Measurements from ENCODE around the gene DYNLT1.

- TF ChIP-seq BHLHE40 (IDR thresholded peaks at IDR 0.05; ENCODE audit: borderline replicate concordance) (no peak), FOXK2 (IDR thresholded peaks at IDR 0.05) (no peak), FOXM1 (IDR thresholded peaks at IDR 0.05; ENCODE audit: borderline replicate concordance) (no peak), SUZ12 (IDR thresholded peaks at IDR 0.05) (no peak), SP1 (IDR thresholded peaks at IDR 0.05) (no peak), TARDBP (IDR thresholded peaks at IDR 0.05) (no peak), NFRKB (IDR thresholded peaks at IDR 0.05) (no peak), L3MBTL2 (conservative IDR thresholded peaks at IDR 0.05) (no peak), FOXA1 (IDR thresholded peaks at IDR 0.05) (no peak), ARNT (IDR thresholded peaks at IDR 0.05) (no peak), ZNF384 (IDR thresholded peaks at IDR 0.05) (no peak)
- TF ChIP-seq, protein P1, sequence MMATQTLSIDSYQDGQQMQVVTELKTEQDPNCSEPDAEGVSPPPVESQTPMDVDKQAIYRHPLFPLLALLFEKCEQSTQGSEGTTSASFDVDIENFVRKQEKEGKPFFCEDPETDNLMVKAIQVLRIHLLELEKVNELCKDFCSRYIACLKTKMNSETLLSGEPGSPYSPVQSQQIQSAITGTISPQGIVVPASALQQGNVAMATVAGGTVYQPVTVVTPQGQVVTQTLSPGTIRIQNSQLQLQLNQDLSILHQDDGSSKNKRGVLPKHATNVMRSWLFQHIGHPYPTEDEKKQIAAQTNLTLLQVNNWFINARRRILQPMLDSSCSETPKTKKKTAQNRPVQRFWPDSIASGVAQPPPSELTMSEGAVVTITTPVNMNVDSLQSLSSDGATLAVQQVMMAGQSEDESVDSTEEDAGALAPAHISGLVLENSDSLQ (IDR thresholded peaks at IDR 0.05), result no peak
These were observed 47.7 kb downstream of the DYNLT1 start for GRCh38 chr6:158596861-158597260.

All from HEK293T (cell line).